IMR-90 (cell line): ENCODE data around the gene LDLRAD3.

Source experiments
- BHLHE40 ChIP-seq: fragments of 150-350 bp; IDR thresholded peaks from 2 replicates; pipeline ENCODE4 v1.6.1; 2016; ENCODE audit warnings: mild to moderate bottlenecking, low read depth, low read length
- CEBPB ChIP-seq: IDR thresholded peaks from 2 replicates; pipeline ENCODE4 v1.6.1; 2012; ENCODE audit warnings: low read depth, low read length, improper control_type of control experiment
- CTCF ChIP-seq: conservative IDR thresholded peaks from 2 replicates; pipeline ENCODE4 v1.5.1; 2012; ENCODE audit warnings: mild to moderate bottlenecking, low read depth, low read length, improper control_type of control experiment
- ELK1 ChIP-seq: fragments of 150-350 bp; IDR thresholded peaks from 2 replicates; pipeline ENCODE4 v1.6.1; 2016; ENCODE audit warnings: low read depth, mild to moderate bottlenecking, low read length, moderate library complexity, borderline replicate concordance
- MAFK ChIP-seq: IDR thresholded peaks from 2 replicates; pipeline ENCODE4 v1.6.1; 2012; ENCODE audit warnings: low read depth, low read length, improper control_type of control experiment
- MAZ ChIP-seq: IDR thresholded peaks from 2 replicates; pipeline ENCODE4 v1.6.1; 2012; ENCODE audit warnings: low read depth, mild to moderate bottlenecking, low read length, improper control_type of control experiment, moderate library complexity, borderline replicate concordance
- MXI1 ChIP-seq: IDR thresholded peaks from 2 replicates; pipeline ENCODE4 v1.6.1; 2012; ENCODE audit warnings: low read depth, mild to moderate bottlenecking, low read length, moderate library complexity, borderline replicate concordance
- NFE2L2 ChIP-seq: fragments of 150-350 bp; IDR thresholded peaks from 2 replicates; pipeline ENCODE4 v1.6.1; 2016; ENCODE audit warnings: low read depth, mild to moderate bottlenecking, low read length
- POLR2A ChIP-seq: IDR thresholded peaks from 2 replicates; pipeline ENCODE4 v1.6.1; 2012; ENCODE audit warnings: mild to moderate bottlenecking, low read depth, low read length
- RAD21 ChIP-seq: IDR thresholded peaks from 2 replicates; pipeline ENCODE4 v1.6.1; 2012; ENCODE audit warnings: low read length, improper control_type of control experiment
- RFX5 ChIP-seq: IDR thresholded peaks from 2 replicates; pipeline ENCODE4 v1.8.0; 2012; ENCODE audit warnings: low read depth, mild to moderate bottlenecking, low read length, moderate library complexity
- SMC3 ChIP-seq: fragments of 150-350 bp; IDR thresholded peaks from 2 replicates; pipeline ENCODE4 v1.6.1; 2016; ENCODE audit warnings: low read depth, mild to moderate bottlenecking, antibody characterized with exemption, low read length, moderate library complexity
- USF2 ChIP-seq: fragments of 150-350 bp; IDR thresholded peaks from 2 replicates; pipeline ENCODE4 v1.6.1; 2017; ENCODE audit warnings: mild to moderate bottlenecking, antibody characterized with exemption, low read length, low read depth

GRCh38 chr11:36027731-36028130, 83.9 kb downstream of the LDLRAD3 start:
- TF ChIP-seq CTCF (no peak), RAD21 (no peak), MXI1 (no peak), POLR2A (no peak), USF2 (no peak), BHLHE40 (no peak), MAFK (no peak), MAZ (no peak), ELK1 (no peak), RFX5 (no peak), NFE2L2 (no peak), CEBPB (no peak), SMC3 (no peak)
